ENCODE results near the gene SLC9C1. TPM values are rescaled to one million over a fixed set of nuclear protein-coding genes. Genes with fewer than 3 reads are reported as not detected.

The SLC9C1 gene
- total and polyA plus RNA-seq, 9 of the 15 experiments (the other 6 are each of a cell fraction or from before 2014, with no cell fraction given) = not detected

- no peak for FAIRE-seq
- ChIA-PET CTCF (ENCODE audit: low intra/inter-chr PET ratio) (no interaction called here), POLR2A (no interaction called here)
- Histone ChIP-seq H3K79me2 (ENCODE audit: control insufficient read depth, insufficient read depth, low read length) (no peaks in the 10 kb centered on the region), H3K9me1 (ENCODE audit: control insufficient read depth, insufficient read depth, low read length) (no peaks in the 10 kb centered on the region), H3K4me3 (no peak overlapping the region), H2AFZ (ENCODE audit: low read depth, low read length) (no peak overlapping the region), H3K9ac (ENCODE audit: insufficient read depth in 1 of 2, low read depth in 2 of 2, low read length in 2 of 2) (no peak overlapping the region), H3K27me3 (ENCODE audit: control insufficient read depth in 2 of 2, insufficient read depth in 2 of 2, low read length in 2 of 2) (no peaks in the 10 kb centered on the region), H3K4me1 (replicated peaks in 1 of 2; ENCODE audit: control insufficient read depth in 2 of 2, insufficient read depth in 2 of 2, low read length in 2 of 2) (no peaks in the 10 kb centered on the region), H3K9me3 (replicated peaks; ENCODE audit: control insufficient read depth, insufficient read depth, low read depth, low read length) (no peaks in the 10 kb centered on the region), H4K20me1 (replicated peaks; ENCODE audit: control insufficient read depth, insufficient read depth, low read length) (no peaks in the 10 kb centered on the region), H3K36me3 (ENCODE audit: control insufficient read depth, insufficient read depth, low read length) (no peaks in the 10 kb centered on the region), H3K27ac (ENCODE audit: extremely low read depth, low read depth, low read length) (no peak overlapping the region), H3K4me2 (ENCODE audit: insufficient read depth, low read length) (no peak overlapping the region)
- ATAC-seq = no peak
- TF ChIP-seq, protein P1, sequence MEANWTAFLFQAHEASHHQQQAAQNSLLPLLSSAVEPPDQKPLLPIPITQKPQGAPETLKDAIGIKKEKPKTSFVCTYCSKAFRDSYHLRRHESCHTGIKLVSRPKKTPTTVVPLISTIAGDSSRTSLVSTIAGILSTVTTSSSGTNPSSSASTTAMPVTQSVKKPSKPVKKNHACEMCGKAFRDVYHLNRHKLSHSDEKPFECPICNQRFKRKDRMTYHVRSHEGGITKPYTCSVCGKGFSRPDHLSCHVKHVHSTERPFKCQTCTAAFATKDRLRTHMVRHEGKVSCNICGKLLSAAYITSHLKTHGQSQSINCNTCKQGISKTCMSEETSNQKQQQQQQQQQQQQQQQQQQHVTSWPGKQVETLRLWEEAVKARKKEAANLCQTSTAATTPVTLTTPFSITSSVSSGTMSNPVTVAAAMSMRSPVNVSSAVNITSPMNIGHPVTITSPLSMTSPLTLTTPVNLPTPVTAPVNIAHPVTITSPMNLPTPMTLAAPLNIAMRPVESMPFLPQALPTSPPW (CRISPR knock-in tag; IDR thresholded peaks at IDR 0.05) = peak; percentile 12; the same call in 1 of the 2 replicates
- no peak for TF ChIP-seq ZNF707 (CRISPR knock-in tag; conservative IDR thresholded peaks at IDR 0.05)
- in situ Hi-C loops (cut with MboI) = no loop called here
- WGBS (ENCODE audit: insufficient coverage, low coverage, missing lambda C conversion rate) = 25% methylated on average over 1 of the region's 1 CpG
- no peak for DNase-seq (ENCODE audit: extremely low read depth in 1 of 4, low spot score in 3 of 4)
- BruUV-seq (replicated peaks) = no TSS peak
- intact Hi-C loops (cut with micrococcal nuclease) = no loop called here
These were observed 167.5 kb downstream of the SLC9C1 start for GRCh38 chr3:112126511-112126911.

- no peak overlapping the region for H3K4me2 ChIP-seq (ENCODE audit: insufficient read depth, low read length)
- no peaks in the 10 kb centered on the region for H3K79me2 ChIP-seq (ENCODE audit: control insufficient read depth, insufficient read depth, low read length)
- no TSS peak for BruUV-seq (replicated peaks)
- WGBS (ENCODE audit: insufficient coverage, low coverage, missing lambda C conversion rate) = 6% methylated on average over 3 of the region's 5 CpGs
- no peaks in the 10 kb centered on the region for H3K4me1 ChIP-seq (replicated peaks in 1 of 2; ENCODE audit: control insufficient read depth in 2 of 2, insufficient read depth in 2 of 2, low read length in 2 of 2)
- no peak overlapping the region for H3K4me3 ChIP-seq
- POLR2A ChIA-PET = interaction anchor here (0.6 to 1.2 kb wide), 2 partner anchors 21 to 428 kb away, joined by 3 to 4 read pairs; no protein-coding TSS in a partner anchor
- CTCF ChIA-PET (ENCODE audit: low intra/inter-chr PET ratio) = no interaction called here
- intact Hi-C loops (cut with micrococcal nuclease) = no loop called here
- H3K27me3 ChIP-seq (ENCODE audit: control insufficient read depth in 2 of 2, insufficient read depth in 2 of 2, low read length in 2 of 2) = no peaks in the 10 kb centered on the region
- no peak for ATAC-seq
- no peaks in the 10 kb centered on the region for H3K9me3 ChIP-seq (replicated peaks; ENCODE audit: control insufficient read depth, insufficient read depth, low read depth, low read length)
- H3K9ac ChIP-seq (ENCODE audit: insufficient read depth in 1 of 2, low read depth in 2 of 2, low read length in 2 of 2) = no peak overlapping the region
- H3K9me1 ChIP-seq (ENCODE audit: control insufficient read depth, insufficient read depth, low read length) = no peaks in the 10 kb centered on the region
- DNase-seq (ENCODE audit: extremely low read depth in 1 of 4, low spot score in 3 of 4) = no peak
- no peaks in the 10 kb centered on the region for H4K20me1 ChIP-seq (replicated peaks; ENCODE audit: control insufficient read depth, insufficient read depth, low read length)
- H3K36me3 ChIP-seq (ENCODE audit: control insufficient read depth, insufficient read depth, low read length) = no peaks in the 10 kb centered on the region
- H2AFZ ChIP-seq (ENCODE audit: low read depth, low read length) = no peak overlapping the region
- no peak overlapping the region for H3K27ac ChIP-seq (ENCODE audit: extremely low read depth, low read depth, low read length)
- in situ Hi-C loops (cut with MboI) = loop anchor here (25.0 kb wide), 1 partner anchor 387 kb away; no protein-coding TSS in a partner anchor
- FAIRE-seq = no peak
- no peak for TF ChIP-seq HNRNPLL (IDR thresholded peaks at IDR 0.05; ENCODE audit: low read depth, low read length, poor library complexity, severe bottlenecking)
- TF ChIP-seq ZNF277 (CRISPR knock-in tag; IDR thresholded peaks at IDR 0.05; ENCODE audit: borderline replicate concordance) = no peak
- no peak for TF ChIP-seq YBX1 (IDR thresholded peaks at IDR 0.05)
- TF ChIP-seq MAZ (CRISPR knock-in tag; conservative IDR thresholded peaks at IDR 0.05 in 1 of 2, IDR thresholded peaks at IDR 0.05 in 1 of 2) = no peak
- TF ChIP-seq ILF3 (IDR thresholded peaks at IDR 0.05; ENCODE audit: borderline replicate concordance) = no peak
- TF ChIP-seq ZNF408 (CRISPR knock-in tag; IDR thresholded peaks at IDR 0.05; ENCODE audit: low read depth) = no peak
- TF ChIP-seq SIRT6 (IDR thresholded peaks at IDR 0.05; ENCODE audit: low read depth, low read length) = no peak
- no peak for TF ChIP-seq SMAD2 (IDR thresholded peaks at IDR 0.05; ENCODE audit: low read depth, low read length)
- no peak for TF ChIP-seq THRA (IDR thresholded peaks at IDR 0.05)
These were observed 169.0 kb downstream of the SLC9C1 start for GRCh38 chr3:112124907-112125607.
